ENCODE results near the gene TP73.
A peak's percentile ranks its signal among the peaks of the same experiment; 100 is the strongest.
"Not testable (repeated sequence)": the region's sequence is repeated elsewhere in the genome, so short reads cannot be mapped to it uniquely, and the experiment has no call there.

The TP73 gene

GRCh38 chr1:3724416-3725030, 72.2 kb downstream of the TP73 start:
- not testable (repeated sequence) for H3K27me3 ChIP-seq (ENCODE audit: low read depth, low read length); H3K4me3 ChIP-seq (ENCODE audit: low read length); H4K20me1 ChIP-seq (ENCODE audit: insufficient read depth, low read length); H3K9me3 ChIP-seq (ENCODE audit: insufficient read depth, low read length); H3K27ac ChIP-seq (ENCODE audit: low read length); H3K36me3 ChIP-seq (replicated peaks; ENCODE audit: low read depth, low read length); H3K9ac ChIP-seq (ENCODE audit: low read length); H2AFZ ChIP-seq (ENCODE audit: low read depth, low read length); H3K4me2 ChIP-seq (ENCODE audit: low read length); H3K4me1 ChIP-seq (ENCODE audit: low read length); H3K79me2 ChIP-seq (ENCODE audit: low read length)
- TF ChIP-seq CTCF (IDR thresholded peaks at IDR 0.05; ENCODE audit: low read depth, low read length): peak; percentile 89

GRCh38 chr1:3725366-3725765, 73.0 kb downstream of the TP73 start:
- no peaks in the 10 kb centered on the region for H3K79me2 ChIP-seq (ENCODE audit: low read length)
- TF ChIP-seq EZH2phosphoT487 (IDR thresholded peaks at IDR 0.05; ENCODE audit: low read depth) (no peak), CTCF (IDR thresholded peaks at IDR 0.05; ENCODE audit: low read depth, low read length) (no peak)
- H3K4me3 ChIP-seq (ENCODE audit: low read length): no peak overlapping the region
- no peaks in the 10 kb centered on the region for H3K27me3 ChIP-seq (ENCODE audit: low read depth, low read length)
- no peaks in the 10 kb centered on the region for H3K4me1 ChIP-seq (ENCODE audit: low read length)
- H4K20me1 ChIP-seq (ENCODE audit: insufficient read depth, low read length): no peaks in the 10 kb centered on the region
- H3K4me2 ChIP-seq (ENCODE audit: low read length): no peak overlapping the region
- no peaks in the 10 kb centered on the region for H3K9me3 ChIP-seq (ENCODE audit: insufficient read depth, low read length)
- H2AFZ ChIP-seq (ENCODE audit: low read depth, low read length): no peak overlapping the region
- H3K36me3 ChIP-seq (replicated peaks; ENCODE audit: low read depth, low read length): no peaks in the 10 kb centered on the region
- H3K27ac ChIP-seq (ENCODE audit: low read length): no peak overlapping the region
- H3K9ac ChIP-seq (ENCODE audit: low read length): no peak overlapping the region

GRCh38 chr1:3727042-3727824, 74.9 kb downstream of the TP73 start:
- no peak overlapping the region for H3K27ac ChIP-seq (ENCODE audit: low read length)
- no peaks in the 10 kb centered on the region for H3K27me3 ChIP-seq (ENCODE audit: low read depth, low read length)
- H2AFZ ChIP-seq (ENCODE audit: low read depth, low read length): no peak overlapping the region
- H3K4me2 ChIP-seq (ENCODE audit: low read length): no peak overlapping the region
- H3K4me1 ChIP-seq (ENCODE audit: low read length): no peaks in the 10 kb centered on the region
- H3K4me3 ChIP-seq (ENCODE audit: low read length): no peak overlapping the region
- H3K36me3 ChIP-seq (replicated peaks; ENCODE audit: low read depth, low read length): no peaks in the 10 kb centered on the region
- TF ChIP-seq EZH2phosphoT487 (IDR thresholded peaks at IDR 0.05; ENCODE audit: low read depth) (no peak), CTCF (IDR thresholded peaks at IDR 0.05; ENCODE audit: low read depth, low read length) (peak; percentile 60)
- H3K9me3 ChIP-seq (ENCODE audit: insufficient read depth, low read length): no peaks in the 10 kb centered on the region
- H4K20me1 ChIP-seq (ENCODE audit: insufficient read depth, low read length): no peaks in the 10 kb centered on the region
- H3K9ac ChIP-seq (ENCODE audit: low read length): no peak overlapping the region
- H3K79me2 ChIP-seq (ENCODE audit: low read length): no peaks in the 10 kb centered on the region

GRCh38 chr1:3727825-3728776, 75.8 kb downstream of the TP73 start:
- H3K4me1 ChIP-seq (ENCODE audit: low read length): no peaks in the 10 kb centered on the region
- no peak overlapping the region for H3K4me3 ChIP-seq (ENCODE audit: low read length)
- H3K27ac ChIP-seq (ENCODE audit: low read length): no peak overlapping the region
- no peaks in the 10 kb centered on the region for H3K36me3 ChIP-seq (replicated peaks; ENCODE audit: low read depth, low read length)
- H3K9ac ChIP-seq (ENCODE audit: low read length): no peak overlapping the region
- no peak overlapping the region for H3K4me2 ChIP-seq (ENCODE audit: low read length)
- H2AFZ ChIP-seq (ENCODE audit: low read depth, low read length): no peak overlapping the region
- no peaks in the 10 kb centered on the region for H3K79me2 ChIP-seq (ENCODE audit: low read length)
- no peaks in the 10 kb centered on the region for H4K20me1 ChIP-seq (ENCODE audit: insufficient read depth, low read length)
- no peaks in the 10 kb centered on the region for H3K9me3 ChIP-seq (ENCODE audit: insufficient read depth, low read length)
- no peaks in the 10 kb centered on the region for H3K27me3 ChIP-seq (ENCODE audit: low read depth, low read length)
- no peak for TF ChIP-seq EZH2phosphoT487 (IDR thresholded peaks at IDR 0.05; ENCODE audit: low read depth)
- TF ChIP-seq CTCF (IDR thresholded peaks at IDR 0.05; ENCODE audit: low read depth, low read length): no peak
